OCI-LY7 (cell line): ENCODE measurements around the gene DEF6. TPM values are rescaled to one million over a fixed set of nuclear protein-coding genes. Genes with fewer than 3 reads are reported as not detected.
A peak's percentile ranks its signal among the peaks of the same experiment; 100 is the strongest.

Source experiments
- BruUV-seq: library from RNA; stranded (reverse); fragments of 400-500 nt; replicated peaks from 2 replicates; lab custom pipeline; 2021; lab: Mats Ljungman, UMichigan
- CTCF ChIA-PET: fragments of 300-600 bp; sonication (Branson Sonifier 250); formaldehyde crosslinking; loops from one replicate; lab custom pipeline; 2022; ENCODE audit warnings: antibody characterized with exemption; ENCODE audit not compliant: unreplicated experiment; lab: Charles Lee
- POLR2A ChIA-PET: fragments of 300-600 bp; sonication (Branson Sonifier 250); formaldehyde crosslinking; loops from one replicate; lab custom pipeline; 2022; ENCODE audit warnings: antibody characterized with exemption; lab: Charles Lee
- DNase-seq: peaks from one replicate; pipeline ENCODE4 v3.0.0-alpha.2; 2015; ENCODE audit warnings: low spot score
- H2AFZ ChIP-seq: fragments of 200-600 bp; sonication (generic), shearing (Covaris generic); 2 replicates; pipeline ENCODE4 v1.6.1; 2014; ENCODE audit warnings: mild to moderate bottlenecking, antibody characterized with exemption, low read length, moderate library complexity
- H3K27ac ChIP-seq: fragments of 200-600 bp; sonication (generic); 2 replicates; pipeline ENCODE4 v1.5.1; 2014; ENCODE audit warnings: mixed run types, low read depth, mild to moderate bottlenecking, moderate library complexity, low read length, inconsistent platforms; ENCODE audit not compliant: poor library complexity, severe bottlenecking
- H3K36me3 ChIP-seq: fragments of 200-600 bp; sonication (generic); 2 replicates; pipeline ENCODE4 v1.6.1; 2014; ENCODE audit warnings: mild to moderate bottlenecking, antibody characterized with exemption, low read length, moderate library complexity, mixed read lengths; ENCODE audit not compliant: insufficient read depth
- H3K4me1 ChIP-seq: fragments of 200-600 bp; sonication (generic); 2 replicates; pipeline ENCODE4 v1.5.1; 2014; ENCODE audit warnings: mild to moderate bottlenecking, low read length; ENCODE audit not compliant: insufficient read depth, poor library complexity, severe bottlenecking
- H3K4me2 ChIP-seq: fragments of 200-600 bp; sonication (generic); 2 replicates; pipeline ENCODE4 v1.6.1; 2014; ENCODE audit warnings: mild to moderate bottlenecking, low read length
- H3K4me3 ChIP-seq: fragments of 200-600 bp; sonication (generic); 2 replicates; pipeline ENCODE4 v1.5.1; 2014; ENCODE audit warnings: mild to moderate bottlenecking, low read depth, low read length; ENCODE audit not compliant: poor library complexity, severe bottlenecking
- H3K79me2 ChIP-seq: fragments of 200-600 bp; sonication (generic); 2 replicates; pipeline ENCODE4 v1.6.1; 2016; ENCODE audit warnings: low read depth, mild to moderate bottlenecking, low read length, moderate library complexity, mixed read lengths; ENCODE audit not compliant: insufficient read depth
- H3K9me2 ChIP-seq: fragments of 200-600 bp; sonication (generic); 2 replicates; pipeline ENCODE4 v1.6.1; 2016; ENCODE audit warnings: mild to moderate bottlenecking, low read length, mixed read lengths; ENCODE audit not compliant: insufficient read depth
- H3K9me3 ChIP-seq: fragments of 200-600 bp; sonication (generic); 2 replicates; pipeline ENCODE4 v1.6.1; 2014; ENCODE audit warnings: mild to moderate bottlenecking, mixed run types, low read length, mixed read lengths
- H4K20me1 ChIP-seq: fragments of 200-600 bp; sonication (generic); 2 replicates; pipeline ENCODE4 v1.6.1; 2014; ENCODE audit warnings: mild to moderate bottlenecking, antibody characterized with exemption, low read length, moderate library complexity, mixed read lengths; ENCODE audit not compliant: insufficient read depth
- EZH2phosphoT487 ChIP-seq: fragments of 200-600 bp; sonication (generic); IDR thresholded peaks from 2 replicates; pipeline ENCODE4 v1.6.1; 2018; ENCODE audit warnings: low read depth, borderline replicate concordance, mild to moderate bottlenecking, mixed run types, antibody characterized with exemption, low read length, moderate library complexity, mixed read lengths
- intact Hi-C: fragments of 100-400 bp; cut with micrococcal nuclease; formaldehyde crosslinking; loops from one replicate; pipeline ENCODE4 v1.10.0; 2022; ENCODE audit not compliant: unreplicated experiment
- total RNA-seq, 2 experiments: library from RNA; depleted of rRNA in 1 of 2; stranded (reverse); fragments of >200 nt in 1 of 2; shearing (Covaris generic) in 1 of 2; gene quantifications; 2 replicates each; pipeline ENCODE4 v1.2.3, GENCODE V29; 2014 to 2022
- TF ChIP-seq, protein P1 (sequence below): fragments of 200-600 bp; sonication (generic); conservative IDR thresholded peaks from 2 replicates; pipeline ENCODE4 v1.5.1; 2014; ENCODE audit warnings: mild to moderate bottlenecking, antibody characterized with exemption, low read length, moderate library complexity, mixed read lengths

Gene DEF6
- total RNA-seq, 2 experiments from 2014 or later = 53.8 to 56.8 TPM

DNA sequence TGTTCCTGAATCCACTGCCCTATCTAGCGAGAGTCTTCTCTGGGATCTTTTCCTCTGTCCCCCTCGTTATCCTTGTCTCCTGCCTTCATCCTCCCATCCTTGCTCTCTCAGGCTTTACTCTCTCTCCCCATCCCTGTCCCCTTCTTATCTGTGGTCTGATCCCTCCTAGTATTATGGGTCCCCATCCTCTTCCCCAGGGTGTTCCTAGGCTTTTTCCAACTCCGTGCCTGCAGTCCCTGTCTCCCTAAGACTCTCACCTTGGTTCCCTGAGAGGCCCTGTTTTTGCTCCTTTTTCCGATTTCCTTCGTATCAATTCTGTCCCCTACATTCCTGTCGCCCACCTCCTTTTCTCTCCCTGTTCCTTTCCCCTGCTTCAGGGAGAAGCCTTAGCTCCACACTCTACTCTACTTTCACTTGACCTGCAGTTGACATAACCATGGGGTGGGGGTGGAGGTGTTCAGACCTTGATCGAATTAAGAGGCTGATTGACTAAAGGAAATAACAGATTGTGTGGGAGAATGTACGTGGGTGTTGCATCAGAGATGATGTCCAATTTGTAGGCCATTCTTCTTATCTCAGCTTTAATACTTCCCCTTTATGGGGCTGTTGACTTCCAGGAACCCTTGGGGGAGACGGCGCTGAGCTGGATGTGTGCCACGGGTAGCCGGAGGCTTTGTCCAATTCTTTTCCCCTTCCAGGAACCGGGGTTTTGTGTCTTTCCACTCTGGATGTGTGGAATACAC, 45.6 kb downstream of the DEF6 start:
- BruUV-seq = no TSS peak
- Histone ChIP-seq H3K27ac (no peak overlapping the region), H3K9me2 (no peaks in the 10 kb centered on the region), H2AFZ (no peak overlapping the region), H3K36me3 (peaks cover 16% of the 10 kb centered on the region), H3K4me1 (peaks cover 27% of the 10 kb centered on the region), H3K9me3 (no peaks in the 10 kb centered on the region), H4K20me1 (peaks cover 11% of the 10 kb centered on the region; the same call in 1 of the 2 replicates), H3K79me2 (peaks cover 13% of the 10 kb centered on the region; the same call in 1 of the 2 replicates), H3K4me2 (peak overlapping the region; percentile 93), H3K4me3 (peak overlapping the region; percentile 85)
- no peak for TF ChIP-seq EZH2phosphoT487
- ChIA-PET CTCF (interaction anchor here (0.6 to 1.0 kb wide), 5 partner anchors 11 to 105 kb away, joined by 3 to 7 read pairs (median 3); no protein-coding TSS in a partner anchor), POLR2A (no interaction called here)
- intact Hi-C loops = loop anchor here (2.0 kb wide), 1 partner anchor 72 kb away; no protein-coding TSS in a partner anchor
- peak; percentile 34 for DNase-seq

DNA sequence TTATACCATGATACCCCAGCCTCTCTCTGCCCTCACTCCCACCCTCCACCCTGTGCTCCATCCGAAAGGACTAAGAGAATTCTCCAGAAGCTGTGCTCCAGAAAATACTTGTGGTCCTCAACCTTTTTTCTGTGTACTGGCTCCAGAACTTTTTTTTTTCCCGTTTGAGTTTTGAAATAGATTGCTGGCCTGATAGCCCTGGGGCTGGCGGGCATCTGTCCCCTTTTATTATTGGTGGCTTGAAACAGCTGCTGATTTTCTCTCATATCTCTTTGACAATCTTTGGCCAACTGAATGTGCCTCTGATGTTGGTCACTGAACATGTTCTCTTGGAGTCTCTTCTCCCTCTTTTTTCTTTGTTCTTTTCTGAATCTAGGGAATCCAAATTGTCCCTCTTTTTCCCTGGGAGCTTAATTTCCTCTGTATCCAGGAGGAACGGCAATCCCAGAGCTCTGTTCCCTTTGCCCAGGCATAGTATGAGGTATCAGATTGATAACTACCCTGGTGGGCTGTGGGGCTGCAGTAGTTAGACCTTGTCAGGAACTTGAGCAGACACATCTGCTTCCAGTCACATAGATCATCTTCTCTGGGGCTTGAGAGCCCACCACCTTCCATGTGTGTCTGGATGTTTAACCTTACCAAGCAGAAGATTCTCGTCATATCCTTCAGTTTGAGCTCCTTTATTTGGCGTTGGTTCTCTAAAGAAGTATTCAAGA, 46.4 kb downstream of the DEF6 start:
- no peak overlapping the region for H2AFZ ChIP-seq
- peaks cover 16% of the 10 kb centered on the region for H3K36me3 ChIP-seq
- TF ChIP-seq, protein P1, sequence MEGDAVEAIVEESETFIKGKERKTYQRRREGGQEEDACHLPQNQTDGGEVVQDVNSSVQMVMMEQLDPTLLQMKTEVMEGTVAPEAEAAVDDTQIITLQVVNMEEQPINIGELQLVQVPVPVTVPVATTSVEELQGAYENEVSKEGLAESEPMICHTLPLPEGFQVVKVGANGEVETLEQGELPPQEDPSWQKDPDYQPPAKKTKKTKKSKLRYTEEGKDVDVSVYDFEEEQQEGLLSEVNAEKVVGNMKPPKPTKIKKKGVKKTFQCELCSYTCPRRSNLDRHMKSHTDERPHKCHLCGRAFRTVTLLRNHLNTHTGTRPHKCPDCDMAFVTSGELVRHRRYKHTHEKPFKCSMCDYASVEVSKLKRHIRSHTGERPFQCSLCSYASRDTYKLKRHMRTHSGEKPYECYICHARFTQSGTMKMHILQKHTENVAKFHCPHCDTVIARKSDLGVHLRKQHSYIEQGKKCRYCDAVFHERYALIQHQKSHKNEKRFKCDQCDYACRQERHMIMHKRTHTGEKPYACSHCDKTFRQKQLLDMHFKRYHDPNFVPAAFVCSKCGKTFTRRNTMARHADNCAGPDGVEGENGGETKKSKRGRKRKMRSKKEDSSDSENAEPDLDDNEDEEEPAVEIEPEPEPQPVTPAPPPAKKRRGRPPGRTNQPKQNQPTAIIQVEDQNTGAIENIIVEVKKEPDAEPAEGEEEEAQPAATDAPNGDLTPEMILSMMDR = no peak
- TF ChIP-seq EZH2phosphoT487 = no peak
- no peak for DNase-seq
- no peaks in the 10 kb centered on the region for H3K9me3 ChIP-seq
- H3K79me2 ChIP-seq = peaks cover 13% of the 10 kb centered on the region; the same call in 1 of the 2 replicates
- CTCF ChIA-PET = interaction anchor here (0.6 to 1.0 kb wide), 5 partner anchors 12 to 127 kb away, joined by 3 to 7 read pairs (median 3); no protein-coding TSS in a partner anchor
- TSS peak; percentile 63 for BruUV-seq
- POLR2A ChIA-PET = no interaction called here
- peaks cover 11% of the 10 kb centered on the region; the same call in 1 of the 2 replicates for H4K20me1 ChIP-seq
- H3K4me2 ChIP-seq = peak overlapping the region; percentile 93
- no peaks in the 10 kb centered on the region for H3K9me2 ChIP-seq
- H3K4me1 ChIP-seq = peaks cover 34% of the 10 kb centered on the region
- no peak overlapping the region for H3K27ac ChIP-seq
- intact Hi-C loops = loop anchor here (2.0 kb wide), 1 partner anchor 71 kb away; no protein-coding TSS in a partner anchor
- peak overlapping the region; percentile 85 for H3K4me3 ChIP-seq

- CTCF ChIA-PET = interaction anchor here (0.6 kb wide), 1 partner anchor 23 kb away, joined by 3 read pairs; no protein-coding TSS in a partner anchor
- intact Hi-C loops = no loop called here
- no TSS peak for BruUV-seq
- H3K27ac ChIP-seq = no peak overlapping the region
- no peak overlapping the region for H3K4me2 ChIP-seq
- peaks cover 64% of the 10 kb centered on the region for H3K36me3 ChIP-seq
- no peaks in the 10 kb centered on the region for H3K9me3 ChIP-seq
- no peak for TF ChIP-seq EZH2phosphoT487
- TF ChIP-seq, protein P1 = no peak
- no peaks in the 10 kb centered on the region for H3K79me2 ChIP-seq
- no peak for DNase-seq
- H3K4me1 ChIP-seq = peaks cover 18% of the 10 kb centered on the region
- H2AFZ ChIP-seq = no peak overlapping the region
- no peaks in the 10 kb centered on the region for H4K20me1 ChIP-seq
- POLR2A ChIA-PET = interaction anchor here (0.6 to 0.7 kb wide), 3 partner anchors 55 to 530 kb away, joined by 3 to 8 read pairs (median 3); no protein-coding TSS in a partner anchor
- H3K4me3 ChIP-seq = no peak overlapping the region
- H3K9me2 ChIP-seq = no peaks in the 10 kb centered on the region
Measured at GRCh38 chr6:35351422-35351821, 53.8 kb downstream of the DEF6 start.
